ENCODE measurements around the gene ITIH4.

DNA sequence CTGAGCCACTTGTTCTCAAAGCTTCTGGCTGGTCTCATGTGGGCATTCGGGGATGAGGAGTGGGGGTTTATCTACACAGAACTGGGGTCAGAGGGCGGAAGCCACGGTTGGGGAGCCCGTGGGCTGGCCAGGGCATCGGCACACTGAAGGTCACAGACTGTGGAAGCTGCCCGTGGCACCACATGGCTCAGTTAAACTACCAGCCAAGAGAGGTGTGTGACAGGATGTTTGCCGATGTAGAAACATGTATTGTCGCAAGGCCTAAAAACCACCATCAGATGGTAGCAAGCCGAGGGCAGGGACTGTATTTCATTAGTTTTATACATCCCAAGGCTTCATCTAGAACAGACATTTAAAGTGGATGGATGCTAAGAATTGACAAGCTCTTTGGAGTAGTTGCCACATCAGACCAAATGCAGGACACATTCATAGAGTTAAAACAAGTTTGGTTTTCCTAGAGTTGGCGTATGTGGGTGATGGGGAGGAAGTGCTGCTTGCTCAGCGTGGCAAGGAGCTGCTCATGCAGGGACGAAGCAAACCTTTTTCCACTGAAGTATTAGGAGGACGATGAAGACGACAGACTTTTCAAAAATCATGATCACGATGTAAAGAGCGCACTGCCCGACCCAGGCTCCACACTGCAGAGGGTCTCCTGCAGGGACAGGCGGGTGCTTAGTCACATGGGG lies 14.0 kb upstream of the ITIH4 start:
- TF ChIP-seq, protein P1, sequence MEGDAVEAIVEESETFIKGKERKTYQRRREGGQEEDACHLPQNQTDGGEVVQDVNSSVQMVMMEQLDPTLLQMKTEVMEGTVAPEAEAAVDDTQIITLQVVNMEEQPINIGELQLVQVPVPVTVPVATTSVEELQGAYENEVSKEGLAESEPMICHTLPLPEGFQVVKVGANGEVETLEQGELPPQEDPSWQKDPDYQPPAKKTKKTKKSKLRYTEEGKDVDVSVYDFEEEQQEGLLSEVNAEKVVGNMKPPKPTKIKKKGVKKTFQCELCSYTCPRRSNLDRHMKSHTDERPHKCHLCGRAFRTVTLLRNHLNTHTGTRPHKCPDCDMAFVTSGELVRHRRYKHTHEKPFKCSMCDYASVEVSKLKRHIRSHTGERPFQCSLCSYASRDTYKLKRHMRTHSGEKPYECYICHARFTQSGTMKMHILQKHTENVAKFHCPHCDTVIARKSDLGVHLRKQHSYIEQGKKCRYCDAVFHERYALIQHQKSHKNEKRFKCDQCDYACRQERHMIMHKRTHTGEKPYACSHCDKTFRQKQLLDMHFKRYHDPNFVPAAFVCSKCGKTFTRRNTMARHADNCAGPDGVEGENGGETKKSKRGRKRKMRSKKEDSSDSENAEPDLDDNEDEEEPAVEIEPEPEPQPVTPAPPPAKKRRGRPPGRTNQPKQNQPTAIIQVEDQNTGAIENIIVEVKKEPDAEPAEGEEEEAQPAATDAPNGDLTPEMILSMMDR (IDR thresholded peaks at IDR 0.05) = no peak
- TF ChIP-seq, protein P2, sequence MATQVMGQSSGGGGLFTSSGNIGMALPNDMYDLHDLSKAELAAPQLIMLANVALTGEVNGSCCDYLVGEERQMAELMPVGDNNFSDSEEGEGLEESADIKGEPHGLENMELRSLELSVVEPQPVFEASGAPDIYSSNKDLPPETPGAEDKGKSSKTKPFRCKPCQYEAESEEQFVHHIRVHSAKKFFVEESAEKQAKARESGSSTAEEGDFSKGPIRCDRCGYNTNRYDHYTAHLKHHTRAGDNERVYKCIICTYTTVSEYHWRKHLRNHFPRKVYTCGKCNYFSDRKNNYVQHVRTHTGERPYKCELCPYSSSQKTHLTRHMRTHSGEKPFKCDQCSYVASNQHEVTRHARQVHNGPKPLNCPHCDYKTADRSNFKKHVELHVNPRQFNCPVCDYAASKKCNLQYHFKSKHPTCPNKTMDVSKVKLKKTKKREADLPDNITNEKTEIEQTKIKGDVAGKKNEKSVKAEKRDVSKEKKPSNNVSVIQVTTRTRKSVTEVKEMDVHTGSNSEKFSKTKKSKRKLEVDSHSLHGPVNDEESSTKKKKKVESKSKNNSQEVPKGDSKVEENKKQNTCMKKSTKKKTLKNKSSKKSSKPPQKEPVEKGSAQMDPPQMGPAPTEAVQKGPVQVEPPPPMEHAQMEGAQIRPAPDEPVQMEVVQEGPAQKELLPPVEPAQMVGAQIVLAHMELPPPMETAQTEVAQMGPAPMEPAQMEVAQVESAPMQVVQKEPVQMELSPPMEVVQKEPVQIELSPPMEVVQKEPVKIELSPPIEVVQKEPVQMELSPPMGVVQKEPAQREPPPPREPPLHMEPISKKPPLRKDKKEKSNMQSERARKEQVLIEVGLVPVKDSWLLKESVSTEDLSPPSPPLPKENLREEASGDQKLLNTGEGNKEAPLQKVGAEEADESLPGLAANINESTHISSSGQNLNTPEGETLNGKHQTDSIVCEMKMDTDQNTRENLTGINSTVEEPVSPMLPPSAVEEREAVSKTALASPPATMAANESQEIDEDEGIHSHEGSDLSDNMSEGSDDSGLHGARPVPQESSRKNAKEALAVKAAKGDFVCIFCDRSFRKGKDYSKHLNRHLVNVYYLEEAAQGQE (IDR thresholded peaks at IDR 0.05; ENCODE audit: insufficient read depth in 1 of 2, low read depth in 2 of 2, low read length in 1 of 2) = no peak
